HepG2 (cell line): Measurements from ENCODE around the gene NEU4. TPM values are rescaled to one million over a fixed set of nuclear protein-coding genes. Genes with fewer than 3 reads are reported as not detected.

ENCODE experiments used
- ATF7 ChIP-seq, 2 experiments: fragments of 450-650 bp in 1 of 2; sonication (generic) in 1 of 2; formaldehyde crosslinking in 1 of 2; IDR thresholded peaks; 2 replicates each; pipeline versions ENCODE4 v1.4.0 to v1.6.1; 2016 to 2020; ENCODE audit warnings: antibody characterized with exemption in 1 of 2, mild to moderate bottlenecking in 1 of 2, missing genetic modification reagents in 1 of 2
- MBD4 ChIP-seq: IDR thresholded peaks from 2 replicates; pipeline ENCODE4 v1.6.1; 2012; ENCODE audit warnings: low read length, inconsistent platforms, borderline replicate concordance
- PHF8 ChIP-seq: sonication (generic); formaldehyde crosslinking; IDR thresholded peaks from 2 replicates; pipeline ENCODE4 v1.5.0; 2020; ENCODE audit warnings: missing genetic modification reagents
- ZBTB7A ChIP-seq: sonication (generic); formaldehyde crosslinking; IDR thresholded peaks from 2 replicates; pipeline ENCODE4 v1.8.0; 2022; ENCODE audit warnings: mild to moderate bottlenecking, missing genetic modification reagents
- ZNF746 ChIP-seq: sonication (generic); formaldehyde crosslinking; IDR thresholded peaks from 2 replicates; pipeline ENCODE4 v1.8.0; 2022; ENCODE audit warnings: mild to moderate bottlenecking, missing genetic modification reagents
- ZNF75D ChIP-seq: sonication (generic); formaldehyde crosslinking; IDR thresholded peaks from 2 replicates; pipeline ENCODE4 v1.8.1; 2023; ENCODE audit warnings: missing genetic modification reagents, mild to moderate bottlenecking, borderline replicate concordance
- ZNF883 ChIP-seq: sonication (generic); formaldehyde crosslinking; IDR thresholded peaks from 2 replicates; pipeline ENCODE4 v1.5.1; 2020; ENCODE audit warnings: mild to moderate bottlenecking, missing genetic modification reagents; ENCODE audit errors: not compliant biosample characterization
- polyA plus RNA-seq, 8 experiments: library from polyadenylated mRNA; depleted of rRNA in 3 of 8; stranded (reverse) in 7 of 8; unstranded in 1 of 8; fragments of >200 nt; fragmentation: Illumina TruSeq in 4 of 8; extraction: Trizol in 4 of 8; gene quantifications; 2 replicates each; pipeline versions ENCODE4 v1.2.1 to v1.2.3, GENCODE V29; 2011 to 2016; ENCODE audit warnings: low read depth in 4 of 8, missing spikeins in 1 of 8, mixed read lengths in 1 of 8; ENCODE audit not compliant: insufficient read depth in 1 of 8
- total RNA-seq, 5 experiments: library from RNA; depleted of rRNA; stranded (reverse); fragments of >200 nt; fragmentation: Illumina TruSeq; extraction: Trizol; gene quantifications; 2 replicates each; pipeline ENCODE4 v1.2.3, GENCODE V29; 2016; ENCODE audit warnings: low read depth in 1 of 5
- TF ChIP-seq, protein P1 (sequence below): sonication (generic); formaldehyde crosslinking; IDR thresholded peaks from 2 replicates; pipeline ENCODE4 v1.5.0; 2020; ENCODE audit warnings: missing genetic modification reagents
- TF ChIP-seq, protein P2 (sequence below): sonication (generic); formaldehyde crosslinking; IDR thresholded peaks from 2 replicates; pipeline ENCODE4 v1.8.0; 2022; ENCODE audit warnings: low read depth, missing genetic modification reagents
- TF ChIP-seq, protein P3 (sequence below): sonication (generic); formaldehyde crosslinking; IDR thresholded peaks from 2 replicates; pipeline ENCODE4 v1.5.0; 2020; ENCODE audit warnings: mild to moderate bottlenecking, missing genetic modification reagents, borderline replicate concordance
- TF ChIP-seq, protein P4 (sequence below): sonication (generic); formaldehyde crosslinking; IDR thresholded peaks from 2 replicates; pipeline ENCODE4 v1.4.0; 2020; ENCODE audit warnings: missing genetic modification reagents
- TF ChIP-seq, protein P5 (sequence below): sonication (generic); formaldehyde crosslinking; IDR thresholded peaks from 2 replicates; pipeline ENCODE4 v1.4.0; 2020; ENCODE audit warnings: missing genetic modification reagents
- TF ChIP-seq, protein P6 (sequence below): sonication (generic); formaldehyde crosslinking; IDR thresholded peaks from 2 replicates; pipeline ENCODE4 v1.9.0; 2021; ENCODE audit warnings: mild to moderate bottlenecking, missing genetic modification reagents

The NEU4 gene
- total and polyA plus RNA-seq, 2 of the 13 experiments (the other 11 are each of a cell fraction or from before 2014, with no cell fraction given): 53.5 to 107 TPM

DNA sequence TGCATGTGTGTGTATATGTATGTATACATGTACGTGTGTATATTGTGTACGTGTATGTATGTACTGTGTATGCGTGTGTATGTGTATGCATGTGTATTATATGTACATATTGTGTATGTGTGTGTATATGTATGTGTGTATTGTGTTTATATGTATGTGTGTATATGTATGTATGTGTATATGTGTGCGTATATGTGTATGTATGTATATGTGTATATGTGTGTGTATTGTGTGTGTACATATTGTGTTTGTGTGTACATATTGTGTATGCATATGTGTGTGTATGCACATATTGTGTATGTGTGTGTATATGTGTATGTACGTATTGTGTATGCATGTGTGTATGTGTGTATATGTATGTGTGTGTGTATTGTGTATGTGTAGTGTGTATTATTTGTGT, 15.6 kb upstream of the NEU4 start (continued):
- TF ChIP-seq, protein P1, sequence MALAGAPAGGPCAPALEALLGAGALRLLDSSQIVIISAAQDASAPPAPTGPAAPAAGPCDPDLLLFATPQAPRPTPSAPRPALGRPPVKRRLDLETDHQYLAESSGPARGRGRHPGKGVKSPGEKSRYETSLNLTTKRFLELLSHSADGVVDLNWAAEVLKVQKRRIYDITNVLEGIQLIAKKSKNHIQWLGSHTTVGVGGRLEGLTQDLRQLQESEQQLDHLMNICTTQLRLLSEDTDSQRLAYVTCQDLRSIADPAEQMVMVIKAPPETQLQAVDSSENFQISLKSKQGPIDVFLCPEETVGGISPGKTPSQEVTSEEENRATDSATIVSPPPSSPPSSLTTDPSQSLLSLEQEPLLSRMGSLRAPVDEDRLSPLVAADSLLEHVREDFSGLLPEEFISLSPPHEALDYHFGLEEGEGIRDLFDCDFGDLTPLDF (CRISPR knock-in tag): no peak
- TF ChIP-seq, protein P2, sequence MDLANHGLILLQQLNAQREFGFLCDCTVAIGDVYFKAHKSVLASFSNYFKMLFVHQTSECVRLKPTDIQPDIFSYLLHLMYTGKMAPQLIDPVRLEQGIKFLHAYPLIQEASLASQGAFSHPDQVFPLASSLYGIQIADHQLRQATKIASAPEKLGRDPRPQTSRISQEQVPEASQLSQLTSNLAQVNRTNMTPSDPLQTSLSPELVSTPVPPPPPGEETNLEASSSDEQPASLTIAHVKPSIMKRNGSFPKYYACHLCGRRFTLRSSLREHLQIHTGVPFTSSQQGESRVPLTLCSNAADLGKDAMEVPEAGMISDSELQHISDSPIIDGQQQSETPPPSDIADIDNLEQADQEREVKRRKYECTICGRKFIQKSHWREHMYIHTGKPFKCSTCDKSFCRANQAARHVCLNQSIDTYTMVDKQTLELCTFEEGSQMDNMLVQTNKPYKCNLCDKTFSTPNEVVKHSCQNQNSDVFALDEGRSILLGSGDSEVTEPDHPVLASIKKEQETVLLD (CRISPR knock-in tag): no peak
- TF ChIP-seq ATF7 (IDR thresholded peaks at IDR 0.05): peak; percentile 26; the same call in 1 of the 2 replicates
- no peak for TF ChIP-seq ATF7 (CRISPR knock-in tag; IDR thresholded peaks at IDR 0.05)
- no peak for TF ChIP-seq ZNF883 (CRISPR knock-in tag)
- TF ChIP-seq, protein P3, sequence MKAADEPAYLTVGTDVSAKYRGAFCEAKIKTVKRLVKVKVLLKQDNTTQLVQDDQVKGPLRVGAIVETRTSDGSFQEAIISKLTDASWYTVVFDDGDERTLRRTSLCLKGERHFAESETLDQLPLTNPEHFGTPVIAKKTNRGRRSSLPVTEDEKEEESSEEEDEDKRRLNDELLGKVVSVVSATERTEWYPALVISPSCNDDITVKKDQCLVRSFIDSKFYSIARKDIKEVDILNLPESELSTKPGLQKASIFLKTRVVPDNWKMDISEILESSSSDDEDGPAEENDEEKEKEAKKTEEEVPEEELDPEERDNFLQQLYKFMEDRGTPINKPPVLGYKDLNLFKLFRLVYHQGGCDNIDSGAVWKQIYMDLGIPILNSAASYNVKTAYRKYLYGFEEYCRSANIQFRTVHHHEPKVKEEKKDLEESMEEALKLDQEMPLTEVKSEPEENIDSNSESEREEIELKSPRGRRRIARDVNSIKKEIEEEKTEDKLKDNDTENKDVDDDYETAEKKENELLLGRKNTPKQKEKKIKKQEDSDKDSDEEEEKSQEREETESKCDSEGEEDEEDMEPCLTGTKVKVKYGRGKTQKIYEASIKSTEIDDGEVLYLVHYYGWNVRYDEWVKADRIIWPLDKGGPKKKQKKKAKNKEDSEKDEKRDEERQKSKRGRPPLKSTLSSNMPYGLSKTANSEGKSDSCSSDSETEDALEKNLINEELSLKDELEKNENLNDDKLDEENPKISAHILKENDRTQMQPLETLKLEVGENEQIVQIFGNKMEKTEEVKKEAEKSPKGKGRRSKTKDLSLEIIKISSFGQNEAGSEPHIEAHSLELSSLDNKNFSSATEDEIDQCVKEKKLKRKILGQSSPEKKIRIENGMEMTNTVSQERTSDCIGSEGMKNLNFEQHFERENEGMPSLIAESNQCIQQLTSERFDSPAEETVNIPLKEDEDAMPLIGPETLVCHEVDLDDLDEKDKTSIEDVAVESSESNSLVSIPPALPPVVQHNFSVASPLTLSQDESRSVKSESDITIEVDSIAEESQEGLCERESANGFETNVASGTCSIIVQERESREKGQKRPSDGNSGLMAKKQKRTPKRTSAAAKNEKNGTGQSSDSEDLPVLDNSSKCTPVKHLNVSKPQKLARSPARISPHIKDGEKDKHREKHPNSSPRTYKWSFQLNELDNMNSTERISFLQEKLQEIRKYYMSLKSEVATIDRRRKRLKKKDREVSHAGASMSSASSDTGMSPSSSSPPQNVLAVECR (CRISPR knock-in tag): no peak
- no peak for TF ChIP-seq MBD4
- TF ChIP-seq ZNF746 (CRISPR knock-in tag): no peak
- TF ChIP-seq ZNF75D (CRISPR knock-in tag): no peak
- no peak for TF ChIP-seq PHF8 (CRISPR knock-in tag)
- TF ChIP-seq, protein P4, sequence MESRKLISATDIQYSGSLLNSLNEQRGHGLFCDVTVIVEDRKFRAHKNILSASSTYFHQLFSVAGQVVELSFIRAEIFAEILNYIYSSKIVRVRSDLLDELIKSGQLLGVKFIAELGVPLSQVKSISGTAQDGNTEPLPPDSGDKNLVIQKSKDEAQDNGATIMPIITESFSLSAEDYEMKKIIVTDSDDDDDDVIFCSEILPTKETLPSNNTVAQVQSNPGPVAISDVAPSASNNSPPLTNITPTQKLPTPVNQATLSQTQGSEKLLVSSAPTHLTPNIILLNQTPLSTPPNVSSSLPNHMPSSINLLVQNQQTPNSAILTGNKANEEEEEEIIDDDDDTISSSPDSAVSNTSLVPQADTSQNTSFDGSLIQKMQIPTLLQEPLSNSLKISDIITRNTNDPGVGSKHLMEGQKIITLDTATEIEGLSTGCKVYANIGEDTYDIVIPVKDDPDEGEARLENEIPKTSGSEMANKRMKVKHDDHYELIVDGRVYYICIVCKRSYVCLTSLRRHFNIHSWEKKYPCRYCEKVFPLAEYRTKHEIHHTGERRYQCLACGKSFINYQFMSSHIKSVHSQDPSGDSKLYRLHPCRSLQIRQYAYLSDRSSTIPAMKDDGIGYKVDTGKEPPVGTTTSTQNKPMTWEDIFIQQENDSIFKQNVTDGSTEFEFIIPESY (CRISPR knock-in tag): no peak
- TF ChIP-seq, protein P5, sequence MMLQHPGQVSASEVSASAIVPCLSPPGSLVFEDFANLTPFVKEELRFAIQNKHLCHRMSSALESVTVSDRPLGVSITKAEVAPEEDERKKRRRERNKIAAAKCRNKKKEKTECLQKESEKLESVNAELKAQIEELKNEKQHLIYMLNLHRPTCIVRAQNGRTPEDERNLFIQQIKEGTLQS (CRISPR knock-in tag): no peak
- 0 out of 2 replicates have a peak, but pooled peaks have one; percentile 3 for TF ChIP-seq ZBTB7A (CRISPR knock-in tag)
- TF ChIP-seq, protein P6, sequence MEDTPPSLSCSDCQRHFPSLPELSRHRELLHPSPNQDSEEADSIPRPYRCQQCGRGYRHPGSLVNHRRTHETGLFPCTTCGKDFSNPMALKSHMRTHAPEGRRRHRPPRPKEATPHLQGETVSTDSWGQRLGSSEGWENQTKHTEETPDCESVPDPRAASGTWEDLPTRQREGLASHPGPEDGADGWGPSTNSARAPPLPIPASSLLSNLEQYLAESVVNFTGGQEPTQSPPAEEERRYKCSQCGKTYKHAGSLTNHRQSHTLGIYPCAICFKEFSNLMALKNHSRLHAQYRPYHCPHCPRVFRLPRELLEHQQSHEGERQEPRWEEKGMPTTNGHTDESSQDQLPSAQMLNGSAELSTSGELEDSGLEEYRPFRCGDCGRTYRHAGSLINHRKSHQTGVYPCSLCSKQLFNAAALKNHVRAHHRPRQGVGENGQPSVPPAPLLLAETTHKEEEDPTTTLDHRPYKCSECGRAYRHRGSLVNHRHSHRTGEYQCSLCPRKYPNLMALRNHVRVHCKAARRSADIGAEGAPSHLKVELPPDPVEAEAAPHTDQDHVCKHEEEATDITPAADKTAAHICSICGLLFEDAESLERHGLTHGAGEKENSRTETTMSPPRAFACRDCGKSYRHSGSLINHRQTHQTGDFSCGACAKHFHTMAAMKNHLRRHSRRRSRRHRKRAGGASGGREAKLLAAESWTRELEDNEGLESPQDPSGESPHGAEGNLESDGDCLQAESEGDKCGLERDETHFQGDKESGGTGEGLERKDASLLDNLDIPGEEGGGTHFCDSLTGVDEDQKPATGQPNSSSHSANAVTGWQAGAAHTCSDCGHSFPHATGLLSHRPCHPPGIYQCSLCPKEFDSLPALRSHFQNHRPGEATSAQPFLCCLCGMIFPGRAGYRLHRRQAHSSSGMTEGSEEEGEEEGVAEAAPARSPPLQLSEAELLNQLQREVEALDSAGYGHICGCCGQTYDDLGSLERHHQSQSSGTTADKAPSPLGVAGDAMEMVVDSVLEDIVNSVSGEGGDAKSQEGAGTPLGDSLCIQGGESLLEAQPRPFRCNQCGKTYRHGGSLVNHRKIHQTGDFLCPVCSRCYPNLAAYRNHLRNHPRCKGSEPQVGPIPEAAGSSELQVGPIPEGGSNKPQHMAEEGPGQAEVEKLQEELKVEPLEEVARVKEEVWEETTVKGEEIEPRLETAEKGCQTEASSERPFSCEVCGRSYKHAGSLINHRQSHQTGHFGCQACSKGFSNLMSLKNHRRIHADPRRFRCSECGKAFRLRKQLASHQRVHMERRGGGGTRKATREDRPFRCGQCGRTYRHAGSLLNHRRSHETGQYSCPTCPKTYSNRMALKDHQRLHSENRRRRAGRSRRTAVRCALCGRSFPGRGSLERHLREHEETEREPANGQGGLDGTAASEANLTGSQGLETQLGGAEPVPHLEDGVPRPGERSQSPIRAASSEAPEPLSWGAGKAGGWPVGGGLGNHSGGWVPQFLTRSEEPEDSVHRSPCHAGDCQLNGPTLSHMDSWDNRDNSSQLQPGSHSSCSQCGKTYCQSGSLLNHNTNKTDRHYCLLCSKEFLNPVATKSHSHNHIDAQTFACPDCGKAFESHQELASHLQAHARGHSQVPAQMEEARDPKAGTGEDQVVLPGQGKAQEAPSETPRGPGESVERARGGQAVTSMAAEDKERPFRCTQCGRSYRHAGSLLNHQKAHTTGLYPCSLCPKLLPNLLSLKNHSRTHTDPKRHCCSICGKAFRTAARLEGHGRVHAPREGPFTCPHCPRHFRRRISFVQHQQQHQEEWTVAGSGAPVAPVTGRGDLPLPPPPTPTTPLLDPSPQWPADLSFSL (CRISPR knock-in tag): peak; percentile 83
